GM19452 (cell line): ENCODE measurements around the gene IREB2.
"Not testable (repeated sequence)": the region's sequence is repeated elsewhere in the genome, so short reads cannot be mapped to it uniquely, and the experiment has no call there.

Experiments
- ATAC-seq: cut with Tn5 transposase; IDR thresholded peaks from one replicate; pipeline ENCODE4 v1.9.1; 2021; ENCODE audit not compliant: unreplicated experiment

Gene IREB2

GRCh38 chr15:78431955-78432354, 6.1 kb upstream of the IREB2 start:
- ATAC-seq: no peak

- no peak for ATAC-seq
These were observed 5.4 kb upstream of the IREB2 start for GRCh38 chr15:78432664-78433063.

GRCh38 chr15:78434134-78434533, 3.9 kb upstream of the IREB2 start:
- no peak for ATAC-seq

- not testable (repeated sequence) for ATAC-seq
These were observed 3.3 kb upstream of the IREB2 start for GRCh38 chr15:78434711-78435110.

GRCh38 chr15:78437107-78437761, 782 bp upstream of the IREB2 start:
- no peak for ATAC-seq

GRCh38 chr15:78438619-78439285, 736 bp downstream of the IREB2 start:
- peak; percentile 1 for ATAC-seq

GRCh38 chr15:78440375-78441373, 2.7 kb downstream of the IREB2 start:
- ATAC-seq: no peak

- ATAC-seq: no peak
These were observed 6.2 kb downstream of the IREB2 start for GRCh38 chr15:78444255-78444654.

- ATAC-seq: no peak
These were observed 7.9 kb downstream of the IREB2 start for GRCh38 chr15:78445875-78446274.

GRCh38 chr15:78446551-78446950, 8.5 kb downstream of the IREB2 start:
- no peak for ATAC-seq

GRCh38 chr15:78448441-78449219, 10.6 kb downstream of the IREB2 start:
- ATAC-seq: no peak

GRCh38 chr15:78449220-78449999, 11.4 kb downstream of the IREB2 start:
- no peak for ATAC-seq

GRCh38 chr15:78450285-78450858, 12.4 kb downstream of the IREB2 start:
- ATAC-seq: no peak

GRCh38 chr15:78452485-78452884, 14.5 kb downstream of the IREB2 start:
- ATAC-seq: no peak

- ATAC-seq: no peak
These were observed 15.4 kb downstream of the IREB2 start for GRCh38 chr15:78453447-78453846.

GRCh38 chr15:78454992-78455391, 17.0 kb downstream of the IREB2 start:
- ATAC-seq: no peak

GRCh38 chr15:78455749-78456148, 17.7 kb downstream of the IREB2 start:
- no peak for ATAC-seq

- no peak for ATAC-seq
These were observed 18.4 kb downstream of the IREB2 start for GRCh38 chr15:78456426-78456825.

GRCh38 chr15:78457101-78457500, 19.1 kb downstream of the IREB2 start:
- no peak for ATAC-seq

GRCh38 chr15:78460737-78461136, 22.7 kb downstream of the IREB2 start:
- ATAC-seq: no peak
